ENCODE measurements around the gene SRPX2. TPM values are rescaled to one million over a fixed set of nuclear protein-coding genes. Genes with fewer than 3 reads are reported as not detected.
A peak's percentile ranks its signal among the peaks of the same experiment; 100 is the strongest.

Gene SRPX2
- total and polyA plus RNA-seq, 12 donors: 9.0 to 73.3 (median 17.9) TPM

DNA sequence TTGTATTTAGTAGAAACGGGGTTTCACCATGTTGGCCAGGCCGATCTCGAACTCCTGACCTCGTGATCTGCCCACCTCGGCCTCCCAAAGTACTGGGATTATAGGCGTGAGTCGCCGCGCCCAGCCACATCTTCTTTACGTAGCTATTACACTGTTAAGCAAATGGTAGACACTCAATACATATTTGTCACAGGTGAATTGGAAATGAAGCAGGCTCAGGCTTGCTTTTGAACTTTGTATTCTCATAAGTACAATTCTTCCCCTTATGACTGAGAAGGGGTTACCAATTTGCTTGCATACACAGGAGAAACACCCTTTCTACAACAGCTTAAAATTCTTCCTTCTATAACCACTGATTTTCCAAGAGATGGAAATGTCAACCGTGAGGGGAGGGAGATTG, 787 bp upstream of the SRPX2 start:
- H3K4me1 ChIP-seq (replicated peaks in 1 of 2): peaks cover 0 to 4% of the 10 kb centered on the region in 2 donors
- peak overlapping the region in 2 of 5 donors; percentile 39 to 73 for H3K27ac ChIP-seq
- H3K27me3 ChIP-seq: peaks cover 24% of the 10 kb centered on the region
- WGBS, 4 donors: 79 to 95% (median 90%) methylated on average over 11 of the region's 11 CpGs
- no peak for TF ChIP-seq POLR2A (IDR thresholded peaks at IDR 0.05)
- no peak for TF ChIP-seq CTCF (IDR thresholded peaks at IDR 0.05)
- H3K9me3 ChIP-seq (replicated peaks in 1 of 3): no peaks in the 10 kb centered on the region
- no peak for DNase-seq
- no peak overlapping the region for H3K4me3 ChIP-seq
- H3K36me3 ChIP-seq (replicated peaks in 1 of 2): no peaks in the 10 kb centered on the region
- intact Hi-C loops (cut with DNase I): no loop called here

- peak overlapping the region in 3 of 5 donors; percentile 2 to 73 (median 3) for H3K27ac ChIP-seq
- no peaks in the 10 kb centered on the region for H3K9me3 ChIP-seq (replicated peaks in 1 of 3)
- peak overlapping the region in 1 of 4 donors; percentile 27 for H3K4me3 ChIP-seq
- H3K4me1 ChIP-seq (replicated peaks in 1 of 2): peaks cover 0 to 4% of the 10 kb centered on the region in 2 donors
- intact Hi-C loops (cut with DNase I): no loop called here
- TF ChIP-seq CTCF (IDR thresholded peaks at IDR 0.05): no peak
- no peak for TF ChIP-seq POLR2A (IDR thresholded peaks at IDR 0.05)
- no peaks in the 10 kb centered on the region for H3K36me3 ChIP-seq (replicated peaks in 1 of 2)
- 52 to 82% (median 55%) methylated on average over 4 of the region's 4 CpGs for WGBS, 4 donors
- no peak for DNase-seq
- peaks cover 21% of the 10 kb centered on the region for H3K27me3 ChIP-seq
Observed at GRCh38 chrX:100645106-100645505, 1.1 kb downstream of the SRPX2 start.

DNA sequence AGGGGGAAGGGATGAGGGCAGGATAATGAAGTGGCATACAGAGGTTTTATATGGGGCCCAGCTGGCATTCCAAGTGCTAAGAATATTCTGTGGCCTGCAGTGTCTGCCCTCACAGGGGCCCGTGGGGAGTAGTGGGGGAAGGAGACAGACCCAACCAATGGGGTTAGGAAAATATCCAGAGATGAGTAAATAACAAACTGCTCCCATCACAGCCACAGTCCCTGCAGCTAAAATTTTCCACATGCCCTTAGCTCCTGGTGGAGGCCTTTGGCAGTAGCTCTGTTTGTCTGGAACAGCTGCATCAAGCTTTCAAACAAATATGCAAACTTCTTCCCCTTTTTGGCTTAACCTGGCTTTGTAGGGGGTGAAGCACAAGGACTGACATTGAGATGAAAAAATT, 3.1 kb downstream of the SRPX2 start:
- 24 to 60% (median 42%) methylated on average over 1 of the region's 1 CpG for WGBS, 4 donors
- TF ChIP-seq CTCF (IDR thresholded peaks at IDR 0.05) (peak in 1 of 6 experiments; percentile 17), POLR2A (IDR thresholded peaks at IDR 0.05) (no peak)

DNA sequence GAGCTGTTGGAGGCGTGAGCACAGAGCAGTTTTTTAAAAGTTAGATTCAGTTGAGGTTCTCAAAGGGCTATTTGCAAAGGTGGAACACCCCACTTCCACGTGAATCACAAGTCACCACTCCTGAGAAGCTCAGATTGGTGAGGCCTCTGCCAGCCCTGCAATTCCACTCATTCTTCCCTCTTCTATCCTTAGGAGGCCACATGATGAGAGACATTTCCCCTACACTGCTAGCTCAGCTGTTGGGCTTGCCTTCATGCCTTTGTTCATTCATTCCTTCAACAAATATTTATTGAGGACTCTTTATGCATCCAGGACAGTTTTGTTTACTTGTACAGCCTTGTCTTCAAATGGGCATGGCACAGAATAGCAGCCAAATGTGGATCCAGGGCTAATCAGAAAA, 3.7 kb downstream of the SRPX2 start:
- no peak for DNase-seq
- intact Hi-C loops (cut with DNase I): no loop called here
- Histone ChIP-seq H3K27ac (peak overlapping the region in 2 of 5 donors; percentile 64 to 75), H3K4me1 (replicated peaks in 1 of 2) (peaks cover 0 to 4% of the 10 kb centered on the region in 2 donors), H3K9me3 (replicated peaks in 1 of 3) (no peaks in the 10 kb centered on the region), H3K4me3 (no peak overlapping the region), H3K36me3 (replicated peaks in 1 of 2) (no peaks in the 10 kb centered on the region), H3K27me3 (peaks cover 13% of the 10 kb centered on the region)
- TF ChIP-seq POLR2A (IDR thresholded peaks at IDR 0.05) (no peak), CTCF (IDR thresholded peaks at IDR 0.05) (no peak)
- 30 to 88% (median 56%) methylated on average over 1 to 2 of the region's 2 CpGs for WGBS, 4 donors

More for the DNA sequence above, 3.1 kb downstream of the SRPX2 start:
- Histone ChIP-seq H3K27ac (peak overlapping the region in 1 of 5 donors; percentile 75), H3K9me3 (replicated peaks in 1 of 3) (no peaks in the 10 kb centered on the region), H3K27me3 (peaks cover 17% of the 10 kb centered on the region), H3K4me1 (replicated peaks in 1 of 2) (peaks cover 0 to 4% of the 10 kb centered on the region in 2 donors), H3K36me3 (replicated peaks in 1 of 2) (no peaks in the 10 kb centered on the region), H3K4me3 (no peak overlapping the region)
- intact Hi-C loops (cut with DNase I): no loop called here
- DNase-seq: peak in 1 of 7 donors; percentile 24
